ENCODE data around the gene ANKRD23.

DNA sequence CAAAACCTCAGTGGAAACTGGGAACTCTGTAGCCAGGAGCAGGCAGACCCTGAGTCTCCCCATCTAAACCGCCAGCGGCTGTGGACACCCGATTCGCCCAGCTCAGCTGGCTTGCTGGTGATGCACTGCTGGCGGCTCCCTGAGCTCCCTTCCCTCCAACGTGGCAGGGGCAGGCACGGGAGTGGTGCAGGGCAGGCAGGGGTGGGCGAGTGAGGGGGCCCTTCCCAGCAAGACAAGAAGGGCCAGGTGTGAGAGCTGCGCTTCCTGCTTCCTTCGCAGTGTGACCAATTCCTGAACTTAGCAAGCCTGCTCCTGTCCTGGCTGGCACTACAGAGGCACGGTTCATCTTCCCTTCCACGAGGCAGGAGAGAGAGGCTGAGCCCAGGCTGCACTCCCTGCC is 38.4 kb upstream of the ANKRD23 start:
- TF ChIP-seq EZH2 (IDR thresholded peaks at IDR 0.05; ENCODE audit: low read length, missing control alignments): no peak
- TF ChIP-seq, protein P1, sequence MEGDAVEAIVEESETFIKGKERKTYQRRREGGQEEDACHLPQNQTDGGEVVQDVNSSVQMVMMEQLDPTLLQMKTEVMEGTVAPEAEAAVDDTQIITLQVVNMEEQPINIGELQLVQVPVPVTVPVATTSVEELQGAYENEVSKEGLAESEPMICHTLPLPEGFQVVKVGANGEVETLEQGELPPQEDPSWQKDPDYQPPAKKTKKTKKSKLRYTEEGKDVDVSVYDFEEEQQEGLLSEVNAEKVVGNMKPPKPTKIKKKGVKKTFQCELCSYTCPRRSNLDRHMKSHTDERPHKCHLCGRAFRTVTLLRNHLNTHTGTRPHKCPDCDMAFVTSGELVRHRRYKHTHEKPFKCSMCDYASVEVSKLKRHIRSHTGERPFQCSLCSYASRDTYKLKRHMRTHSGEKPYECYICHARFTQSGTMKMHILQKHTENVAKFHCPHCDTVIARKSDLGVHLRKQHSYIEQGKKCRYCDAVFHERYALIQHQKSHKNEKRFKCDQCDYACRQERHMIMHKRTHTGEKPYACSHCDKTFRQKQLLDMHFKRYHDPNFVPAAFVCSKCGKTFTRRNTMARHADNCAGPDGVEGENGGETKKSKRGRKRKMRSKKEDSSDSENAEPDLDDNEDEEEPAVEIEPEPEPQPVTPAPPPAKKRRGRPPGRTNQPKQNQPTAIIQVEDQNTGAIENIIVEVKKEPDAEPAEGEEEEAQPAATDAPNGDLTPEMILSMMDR (conservative IDR thresholded peaks at IDR 0.05 in 1 of 2, IDR thresholded peaks at IDR 0.05 in 1 of 2; ENCODE audit: low read depth in 1 of 2, low read length in 2 of 2): no peak
